Measurements from ENCODE around the gene PLA2G2D. TPM values are rescaled to one million over a fixed set of nuclear protein-coding genes. Genes with fewer than 3 reads are reported as not detected.

The PLA2G2D gene
- total RNA-seq, 1 experiment from 2014 or later: not detected

DNA sequence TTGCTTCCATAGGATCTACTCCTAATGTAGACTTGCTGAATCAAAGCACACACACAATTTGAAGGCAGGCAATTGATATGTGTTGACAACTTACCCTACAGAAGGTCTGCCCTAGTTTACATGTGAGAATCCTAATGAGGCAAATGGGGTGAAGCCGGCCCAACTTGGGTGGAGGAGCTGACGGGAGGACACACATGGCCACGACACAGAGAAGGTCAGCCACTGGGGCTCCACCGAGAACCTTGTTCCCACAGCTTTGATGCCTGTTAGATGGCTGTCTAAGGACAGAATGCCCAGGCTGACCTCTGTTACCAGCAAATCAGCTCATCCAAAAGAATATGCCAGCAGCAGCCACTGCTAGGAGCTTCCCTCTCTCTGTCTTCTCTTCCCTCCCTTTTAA lies 1.5 kb upstream of the PLA2G2D start:
- Mint-ChIP-seq H3K9me3 (no peaks in the 10 kb centered on the region), H3K27ac (no peak overlapping the region), H3K27me3 (ENCODE audit: low read depth) (peaks cover 17% of the 10 kb centered on the region), H3K4me3 (no peak overlapping the region), H3K4me1 (peaks cover 4% of the 10 kb centered on the region in 2 experiments; a peak in 3 of 4 replicates), H3K36me3 (ENCODE audit: insufficient read depth in 1 of 3, low read depth in 3 of 3) (no peaks in the 10 kb centered on the region)
- Histone ChIP-seq H3K27ac (ENCODE audit: insufficient read length, low read depth, low read length) (no peak overlapping the region), H3K9me3 (ENCODE audit: control insufficient read depth, low read depth, low read length) (no peaks in the 10 kb centered on the region), H3K23me2 (ENCODE audit: insufficient read length, low read depth, low read length, poor library complexity, severe bottlenecking) (no peaks in the 10 kb centered on the region), H2AFZ (ENCODE audit: low read length) (no peak overlapping the region), H4K8ac (replicated peaks; ENCODE audit: insufficient read length, low read depth, low read length) (no peak overlapping the region), H3T11ph (ENCODE audit: low read length) (no peak overlapping the region), H3K4ac (ENCODE audit: low read depth, low read length) (no peak overlapping the region), H3K18ac (ENCODE audit: insufficient read length, low read depth, low read length) (no peak overlapping the region), H3K14ac (ENCODE audit: insufficient read depth, low read length) (no peak overlapping the region), H3K4me2 (ENCODE audit: insufficient read depth, insufficient read length, low read length) (no peak overlapping the region), H3K79me1 (ENCODE audit: insufficient read depth, low read depth, low read length, poor library complexity, severe bottlenecking) (no peaks in the 10 kb centered on the region), H2BK15ac (ENCODE audit: low read depth, low read length) (no peak overlapping the region), H3K27me3 (ENCODE audit: insufficient read depth, low read length) (no peaks in the 10 kb centered on the region; the same call in 1 of the 2 replicates), H2BK120ac (ENCODE audit: low read depth, low read length, poor library complexity, severe bottlenecking) (no peak overlapping the region), H3K4me1 (ENCODE audit: insufficient read depth, low read length) (no peaks in the 10 kb centered on the region), H3K56ac (ENCODE audit: insufficient read length, low read depth, low read length) (no peak overlapping the region), H4K91ac (ENCODE audit: insufficient read length, low read depth, low read length) (no peak overlapping the region), H3K23ac (ENCODE audit: insufficient read length, low read depth, low read length) (no peak overlapping the region), H3K9ac (ENCODE audit: extremely low read depth, insufficient read length, low read length) (no peak overlapping the region), H3K79me2 (ENCODE audit: insufficient read depth, low read length) (no peaks in the 10 kb centered on the region), H4K5ac (ENCODE audit: insufficient read length, low read depth, low read length) (no peak overlapping the region), H2BK12ac (ENCODE audit: insufficient read length, low read depth, low read length) (no peak overlapping the region), H2BK5ac (ENCODE audit: insufficient read length, low read length) (no peak overlapping the region), H4K20me1 (ENCODE audit: control insufficient read depth, insufficient read depth, insufficient read length) (no peaks in the 10 kb centered on the region), H2AK5ac (ENCODE audit: insufficient read length, low read length) (no peak overlapping the region), H2BK20ac (ENCODE audit: low read depth, low read length, poor library complexity, severe bottlenecking) (no peak overlapping the region)
- no peak for DNase-seq
- WGBS (ENCODE audit: extremely low coverage, insufficient read length, low lambda C conversion rate): no CpG with 5 or more reads among the region's 4 CpGs
- TF ChIP-seq CTCF (conservative IDR thresholded peaks at IDR 0.05): no peak

Measured in H9 (cell line).